ENCODE results near the gene KHSRP.

KHSRP gene

GRCh38 chr19:6375411-6376010 lies 49.1 kb downstream of the KHSRP start, which contains the start of gene PSPN:
PSPN (minus strand) TSS chr19:6375933; CDS start chr19:6375849, 84 bp downstream.
- TF ChIP-seq CTCF (IDR thresholded peaks at IDR 0.05) = no peak

GRCh38 chr19:6374711-6375410 lies 49.8 kb downstream of the KHSRP start:
- no peak for TF ChIP-seq CTCF (IDR thresholded peaks at IDR 0.05)

- TF ChIP-seq CTCF (IDR thresholded peaks at IDR 0.05) = no peak
These were observed 50.4 kb downstream of the KHSRP start for GRCh38 chr19:6374161-6374709.

GRCh38 chr19:6373813-6374108 lies 50.9 kb downstream of the KHSRP start:
- no peak for TF ChIP-seq CTCF (IDR thresholded peaks at IDR 0.05)

- TF ChIP-seq CTCF (IDR thresholded peaks at IDR 0.05) = no peak
These were observed 51.4 kb downstream of the KHSRP start for GRCh38 chr19:6373096-6373812.

- no peak for TF ChIP-seq CTCF (IDR thresholded peaks at IDR 0.05)
These were observed 52.0 kb downstream of the KHSRP start, which contains the start of gene ALKBH7 for GRCh38 chr19:6372594-6373095. ALKBH7 (plus strand) TSS chr19:6372794; CDS start chr19:6372821, 27 bp downstream.

GRCh38 chr19:6364353-6364752 lies 60.3 kb downstream of the KHSRP start:
- no peak for TF ChIP-seq CTCF (IDR thresholded peaks at IDR 0.05)

Data from LNCAP (cell line).